Urinary bladder (tissue), 4 donors: ENCODE measurements around the gene NSG2. TPM values are rescaled to one million over a fixed set of nuclear protein-coding genes. Genes with fewer than 3 reads are reported as not detected.
"Not testable (repeated sequence)": the region's sequence is repeated elsewhere in the genome, so short reads cannot be mapped to it uniquely, and the experiment has no call there.

Experiments used
- DNase-seq: peaks from one replicate; pipeline ENCODE4 v3.0.0-alpha.2; 2015; ENCODE audit errors: extremely low spot score
- H3K27ac ChIP-seq: one replicate; pipeline ENCODE4 v1.5.1; 2013; ENCODE audit warnings: low read depth, mild to moderate bottlenecking, moderate library complexity
- H3K36me3 ChIP-seq: one replicate; pipeline ENCODE4 v1.6.1; 2013; ENCODE audit warnings: mild to moderate bottlenecking, moderate library complexity; ENCODE audit not compliant: insufficient read depth
- H3K4me1 ChIP-seq: one replicate; pipeline ENCODE4 v1.6.1; 2013; ENCODE audit warnings: mild to moderate bottlenecking, moderate library complexity; ENCODE audit not compliant: insufficient read depth
- H3K4me3 ChIP-seq: one replicate; pipeline ENCODE4 v1.5.1; 2013; ENCODE audit warnings: low read depth, low read length
- WGBS: extraction: QIAGEN DNeasy Blood & Tissue Kit; methylation state at CpG from one replicate; pipeline ENCODE4 v1.1.7; 2013; 5-methylcytosine and 5-hydroxymethylcytosine counted together
- polyA plus RNA-seq: library from polyadenylated mRNA; stranded (reverse); fragments of 200-250 nt; gene quantifications from one replicate; pipeline ENCODE4 v1.2.3, GENCODE V29; 2013
- total RNA-seq: library from RNA; depleted of rRNA; stranded (reverse); fragments of >200 nt; gene quantifications from one replicate; pipeline ENCODE4 v1.2.3, GENCODE V29; 2014
- donor health status: healthy with polysubstance abuse.
- donor health status: healthy.

NSG2 gene
- total RNA-seq (9.6 TPM), polyA plus RNA-seq (2.6 TPM)

- H3K4me1 ChIP-seq = no peaks in the 10 kb centered on the region
- H3K27ac ChIP-seq = no peak within 1 kb of the TSS
- H3K4me3 ChIP-seq = no peak within 1 kb of the TSS
- DNase-seq = peak; percentile 79
- WGBS = 2% methylated on average over 17 of the region's 17 CpGs
- no peaks in the 10 kb centered on the region for H3K36me3 ChIP-seq
These were observed at the start of gene NSG2 for GRCh38 chr5:174045470-174046025. Gene NSG2, plus strand, starts transcription at chr5:174045706. Its CDS starts 1,050 bp downstream, at chr5:174046756.

- H3K36me3 ChIP-seq = no peaks in the 10 kb centered on the region
- no peak for DNase-seq
- no peaks in the 10 kb centered on the region for H3K4me1 ChIP-seq
- H3K4me3 ChIP-seq = no peak overlapping the region
- H3K27ac ChIP-seq = no peak overlapping the region
- WGBS = 74% methylated on average over 4 of the region's 4 CpGs
These were observed 48.2 kb upstream of the NSG2 start for GRCh38 chr5:173997331-173997730.

- Histone ChIP-seq H3K4me1 (no peaks in the 10 kb centered on the region), H3K4me3 (no peak overlapping the region), H3K27ac (no peak overlapping the region), H3K36me3 (no peaks in the 10 kb centered on the region)
- no peak for DNase-seq
- 27% methylated on average over 4 of the region's 4 CpGs for WGBS
These were observed 47.0 kb upstream of the NSG2 start for GRCh38 chr5:173998531-173998930.

- DNase-seq = no peak
- Histone ChIP-seq H3K4me1 (no peaks in the 10 kb centered on the region), H3K4me3 (no peak overlapping the region), H3K36me3 (no peaks in the 10 kb centered on the region), H3K27ac (no peak overlapping the region)
- WGBS = 85% methylated on average over 4 of the region's 4 CpGs
These were observed 45.4 kb upstream of the NSG2 start for GRCh38 chr5:174000076-174000475.

- Histone ChIP-seq H3K36me3 (no peaks in the 10 kb centered on the region), H3K27ac (no peak overlapping the region), H3K4me1 (no peaks in the 10 kb centered on the region), H3K4me3 (no peak overlapping the region)
- DNase-seq = no peak
These were observed 41.7 kb upstream of the NSG2 start for GRCh38 chr5:174003795-174004194.

- no peaks in the 10 kb centered on the region for H3K4me1 ChIP-seq
- no peaks in the 10 kb centered on the region for H3K36me3 ChIP-seq
- no peak for DNase-seq
- no peak overlapping the region for H3K27ac ChIP-seq
- no peak overlapping the region for H3K4me3 ChIP-seq
- WGBS = 86% methylated on average over 5 of the region's 5 CpGs
These were observed 36.6 kb upstream of the NSG2 start for GRCh38 chr5:174008922-174009321.

- Histone ChIP-seq H3K36me3 (no peaks in the 10 kb centered on the region), H3K4me3 (no peak overlapping the region), H3K4me1 (no peaks in the 10 kb centered on the region), H3K27ac (no peak overlapping the region)
- DNase-seq = no peak
- 71% methylated on average over 1 of the region's 1 CpG for WGBS
These were observed 35.1 kb upstream of the NSG2 start for GRCh38 chr5:174010365-174010764.

- WGBS = 28% methylated on average over 3 of the region's 3 CpGs
- Histone ChIP-seq H3K36me3 (no peaks in the 10 kb centered on the region), H3K27ac (no peak overlapping the region), H3K4me3 (no peak overlapping the region), H3K4me1 (no peaks in the 10 kb centered on the region)
- DNase-seq = no peak
These were observed 34.1 kb upstream of the NSG2 start for GRCh38 chr5:174011441-174011840.

- not testable (repeated sequence) for H3K4me3 ChIP-seq
These were observed 25.2 kb upstream of the NSG2 start for GRCh38 chr5:174020069-174020927.

GRCh38 chr5:174020928-174021304 lies 24.6 kb upstream of the NSG2 start:
- Histone ChIP-seq H3K36me3 (no peaks in the 10 kb centered on the region), H3K27ac (no peak overlapping the region), H3K4me1 (no peaks in the 10 kb centered on the region), H3K4me3 (no peak overlapping the region)
- WGBS = 79% methylated on average over 3 of the region's 3 CpGs
- DNase-seq = no peak

More at GRCh38 chr5:174020069-174020927, 25.2 kb upstream of the NSG2 start:
- DNase-seq, H3K4me1 ChIP-seq, H3K36me3 ChIP-seq, H3K27ac ChIP-seq: not testable (repeated sequence)
- 71% methylated on average over 13 of the region's 19 CpGs for WGBS

- Histone ChIP-seq H3K4me3 (no peak overlapping the region), H3K4me1 (no peaks in the 10 kb centered on the region), H3K36me3 (no peaks in the 10 kb centered on the region), H3K27ac (no peak overlapping the region)
- WGBS = 61% methylated on average over 4 of the region's 4 CpGs
- DNase-seq = no peak
These were observed 23.0 kb upstream of the NSG2 start for GRCh38 chr5:174022384-174023095.

- 88% methylated on average over 2 of the region's 2 CpGs for WGBS
- Histone ChIP-seq H3K4me1 (no peaks in the 10 kb centered on the region), H3K27ac (no peak overlapping the region), H3K36me3 (no peaks in the 10 kb centered on the region), H3K4me3 (no peak overlapping the region)
- DNase-seq = no peak
These were observed 15.2 kb upstream of the NSG2 start for GRCh38 chr5:174030286-174030685.

- Histone ChIP-seq H3K4me3 (no peak overlapping the region), H3K27ac (no peak overlapping the region), H3K36me3 (no peaks in the 10 kb centered on the region), H3K4me1 (no peaks in the 10 kb centered on the region)
- WGBS = 76% methylated on average over 6 of the region's 6 CpGs
- DNase-seq = no peak
These were observed 846 bp upstream of the NSG2 start for GRCh38 chr5:174044466-174045254.
